HG03432 (cell line): ENCODE results near the gene GNA15.
"Not testable (repeated sequence)": the region's sequence is repeated elsewhere in the genome, so short reads cannot be mapped to it uniquely, and the experiment has no call there.

Source experiments
- ATAC-seq: cut with Tn5 transposase; IDR thresholded peaks from one replicate; pipeline ENCODE4 v1.9.1; 2021; ENCODE audit warnings: mild to moderate bottlenecking, moderate library complexity; ENCODE audit not compliant: unreplicated experiment

Gene GNA15

DNA sequence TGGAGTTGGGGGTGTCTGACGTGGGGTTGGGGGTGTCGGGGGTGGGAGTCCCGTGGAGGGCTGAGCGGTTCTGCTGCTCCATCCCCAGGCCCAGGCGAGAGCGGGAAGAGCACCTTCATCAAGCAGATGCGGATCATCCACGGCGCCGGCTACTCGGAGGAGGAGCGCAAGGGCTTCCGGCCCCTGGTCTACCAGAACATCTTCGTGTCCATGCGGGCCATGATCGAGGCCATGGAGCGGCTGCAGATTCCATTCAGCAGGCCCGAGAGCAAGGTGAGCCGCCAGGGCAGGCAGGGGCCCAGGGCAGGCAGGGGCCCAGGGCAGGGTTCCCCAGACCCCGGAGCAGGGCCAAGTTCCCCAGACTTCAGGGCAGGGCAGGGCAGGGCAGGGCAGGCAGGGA, 12.7 kb downstream of the GNA15 start:
- ATAC-seq: no peak

DNA sequence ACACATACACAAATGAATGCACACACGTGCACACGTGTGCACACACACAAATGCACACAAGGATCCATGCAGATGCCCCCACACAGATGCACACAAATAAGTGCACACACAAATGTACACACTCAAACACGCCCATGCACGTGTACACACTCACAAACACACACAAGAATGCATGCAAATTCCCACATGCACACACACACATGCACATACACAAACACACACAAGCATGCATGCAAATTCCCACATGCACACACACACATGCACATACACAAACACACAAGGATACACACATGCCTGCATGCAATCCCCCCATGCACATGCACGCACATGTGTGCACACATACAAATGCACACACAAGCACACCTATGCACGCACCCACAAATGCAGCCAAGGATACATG, 13.3 kb downstream of the GNA15 start:
- no peak for ATAC-seq

DNA sequence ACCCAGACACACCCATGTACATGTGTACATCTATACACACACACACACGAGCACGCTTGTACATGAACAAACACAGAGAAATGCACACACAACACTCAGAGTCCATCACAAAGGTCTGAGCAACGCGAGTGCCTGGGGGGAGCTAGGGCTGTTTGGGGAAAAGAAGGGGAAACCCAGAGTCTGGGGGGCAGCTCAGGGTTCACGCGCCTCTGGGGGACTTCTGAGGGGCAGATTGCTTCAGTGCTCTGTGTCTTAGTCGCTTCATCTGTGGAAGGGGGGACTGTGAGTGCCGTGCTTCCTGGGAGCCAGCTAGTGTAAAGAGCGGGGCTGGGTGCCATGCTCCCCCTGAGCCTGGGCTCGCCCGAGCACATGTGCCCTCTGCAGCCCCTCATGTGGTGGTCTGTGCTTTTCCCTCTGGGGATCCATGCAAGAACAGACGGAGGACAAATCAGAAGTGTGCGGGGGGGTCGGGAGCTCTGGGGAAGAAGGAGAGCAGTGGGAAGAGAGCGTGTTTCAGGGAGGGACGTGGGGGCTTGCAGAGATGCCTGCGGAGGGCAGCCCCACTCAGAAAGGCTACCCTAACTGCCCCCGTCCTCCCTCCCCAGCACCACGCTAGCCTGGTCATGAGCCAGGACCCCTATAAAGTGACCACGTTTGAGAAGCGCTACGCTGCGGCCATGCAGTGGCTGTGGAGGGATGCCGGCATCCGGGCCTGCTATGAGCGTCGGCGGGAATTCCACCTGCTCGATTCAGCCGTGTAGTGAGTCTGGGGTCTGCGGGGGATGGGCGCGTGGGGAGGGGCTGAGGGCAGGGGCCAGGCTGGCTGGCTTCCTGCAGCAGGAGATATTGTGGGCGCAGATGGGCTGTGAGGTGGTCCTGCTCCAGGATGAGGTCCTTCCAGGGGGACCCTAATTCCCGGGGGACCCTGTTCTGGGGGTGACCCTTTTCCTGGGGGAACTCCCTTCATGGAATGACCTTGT, 14.0 kb downstream of the GNA15 start:
- no peak for ATAC-seq

DNA sequence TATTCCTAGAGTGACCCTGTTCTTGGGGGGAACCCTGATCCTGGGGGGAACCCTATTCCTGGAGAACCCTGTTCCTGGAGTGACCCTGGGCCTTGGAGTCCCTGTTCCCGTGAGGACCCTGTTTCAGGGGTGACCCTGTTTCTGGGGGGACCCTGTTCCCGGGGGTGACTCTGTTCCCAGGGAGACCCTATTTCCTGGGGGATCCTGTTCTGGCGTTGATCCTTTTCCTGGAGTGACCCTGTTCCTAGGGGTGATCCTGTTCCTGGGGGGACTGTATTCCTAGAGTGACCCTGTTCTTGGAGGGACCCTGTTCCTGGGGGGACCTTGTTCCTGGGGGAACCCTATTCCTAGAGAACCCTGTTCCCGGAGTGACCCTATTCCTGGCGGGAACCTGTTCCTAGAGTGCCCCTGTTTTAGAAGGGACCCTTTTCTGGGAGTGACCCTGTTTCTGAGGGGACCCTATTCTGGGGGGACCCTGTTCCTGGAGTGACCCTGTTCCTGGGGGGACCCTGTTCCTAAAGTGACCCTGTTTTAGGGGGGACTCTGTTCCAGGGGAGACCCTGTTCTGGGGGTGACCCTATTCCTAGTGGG, 15.0 kb downstream of the GNA15 start:
- ATAC-seq: no peak

DNA sequence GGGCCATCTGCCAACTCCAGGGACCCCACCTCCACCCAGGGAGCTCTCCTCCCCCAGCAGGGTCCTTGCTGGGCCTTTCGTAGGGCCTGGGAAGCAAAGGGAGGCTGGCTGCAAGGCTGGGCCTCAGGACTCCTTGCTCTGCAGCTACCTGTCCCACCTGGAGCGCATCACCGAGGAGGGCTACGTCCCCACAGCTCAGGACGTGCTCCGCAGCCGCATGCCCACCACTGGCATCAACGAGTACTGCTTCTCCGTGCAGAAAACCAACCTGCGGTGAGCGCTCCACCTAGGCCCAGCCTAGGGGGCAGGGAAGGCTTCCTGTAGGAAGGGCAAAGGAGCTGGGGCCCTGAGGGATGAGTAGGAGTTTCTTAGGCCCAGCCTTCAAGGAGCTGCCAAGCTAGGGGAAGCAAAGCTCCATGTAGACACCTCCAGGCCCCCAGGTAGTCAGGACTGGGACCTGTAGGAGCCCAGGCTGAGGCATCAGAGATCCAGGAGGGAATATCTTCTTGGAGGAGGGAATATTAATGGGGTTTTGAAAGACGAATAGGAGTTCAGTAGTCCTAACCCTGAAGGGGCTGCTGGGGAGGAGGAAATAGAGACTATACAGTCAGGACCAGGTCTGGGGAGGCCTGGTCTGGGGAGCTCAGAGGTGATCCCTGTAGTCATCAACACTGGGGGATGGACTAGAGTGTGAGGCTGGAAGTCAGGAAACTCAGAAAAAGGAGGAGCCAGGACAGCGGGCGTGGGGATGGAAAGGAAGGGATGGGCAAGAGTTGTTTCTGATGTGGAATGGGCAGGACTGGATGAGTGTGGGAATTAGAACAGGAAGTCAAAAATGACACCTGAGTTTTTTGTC, 16.0 kb downstream of the GNA15 start:
- no peak for ATAC-seq

DNA sequence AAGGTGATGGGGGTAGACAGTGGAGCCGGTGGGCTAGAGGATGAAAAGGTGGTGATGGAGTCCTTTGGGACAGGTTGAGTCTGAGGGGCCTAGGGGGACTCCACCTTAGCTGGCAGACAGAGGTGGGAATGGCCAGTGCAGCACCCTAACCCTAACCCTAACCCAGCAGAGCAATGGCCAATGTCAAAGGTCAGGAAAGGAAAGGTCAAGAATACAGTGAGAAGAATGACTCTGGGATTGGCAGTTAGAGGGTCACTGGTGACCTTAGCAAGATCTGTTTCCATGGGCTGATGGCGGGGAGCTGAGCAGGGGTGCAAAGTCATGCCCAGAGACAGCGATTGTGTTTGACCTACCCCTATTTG, 16.6 kb downstream of the GNA15 start:
- ATAC-seq: no peak

DNA sequence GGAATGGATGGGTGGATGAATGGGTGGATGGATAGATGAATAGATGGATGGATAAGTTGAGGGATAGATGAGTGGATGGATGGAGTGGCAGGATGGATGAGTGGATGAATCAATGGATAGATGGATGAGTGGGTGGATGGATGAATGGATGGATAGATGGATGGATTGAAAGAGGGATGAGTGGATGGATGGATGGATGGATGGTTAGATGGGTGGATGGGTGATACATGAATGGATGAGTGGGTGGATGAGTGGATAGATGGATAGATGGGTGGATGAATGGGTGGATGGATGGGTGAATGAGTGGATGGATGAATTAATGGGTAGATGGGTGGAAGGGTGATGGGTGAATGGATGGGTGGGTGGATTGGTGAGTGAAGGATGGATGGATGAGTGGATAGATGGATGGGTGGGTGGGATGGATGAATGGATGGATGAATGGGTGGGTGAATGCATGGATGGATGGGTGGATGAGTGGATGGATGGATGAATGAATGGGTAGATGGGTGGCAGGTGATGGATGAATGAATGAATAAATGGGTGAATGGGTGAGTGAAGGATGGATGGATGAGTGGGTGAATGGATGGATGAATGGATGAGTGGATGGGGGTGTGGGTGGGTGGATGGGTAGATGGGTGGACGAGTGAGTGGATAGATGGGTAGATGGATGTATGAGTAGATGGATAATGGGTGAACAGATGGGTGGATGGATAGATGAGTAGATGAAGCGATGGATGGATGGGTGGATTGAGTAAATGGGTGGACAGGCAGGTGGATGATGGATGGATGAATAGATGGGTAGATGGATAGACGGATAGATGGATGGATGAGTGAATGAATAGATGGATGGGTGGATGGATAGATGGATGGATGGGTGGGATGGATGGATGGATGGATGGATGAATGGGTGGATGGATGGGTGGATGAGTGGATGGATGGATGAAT, 17.7 kb downstream of the GNA15 start:
- no peak for ATAC-seq

DNA sequence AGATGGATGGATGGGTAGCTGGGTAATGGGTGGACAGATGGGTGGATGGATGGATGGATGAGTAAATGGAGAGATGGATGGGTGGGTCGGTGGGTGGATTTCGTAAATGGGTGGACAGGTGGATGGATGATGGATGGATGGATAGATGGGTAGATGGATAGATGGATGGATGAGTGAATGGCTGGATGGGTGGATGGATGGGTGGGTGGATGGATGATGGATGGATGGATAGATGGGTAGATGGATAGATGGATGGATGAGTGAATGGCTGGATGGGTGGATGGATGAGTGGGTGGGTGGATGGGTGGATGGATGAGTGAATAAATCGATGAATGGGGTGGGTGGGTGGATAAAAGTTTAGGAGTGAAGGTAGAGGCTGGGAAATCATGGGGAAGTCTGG, 18.6 kb downstream of the GNA15 start:
- ATAC-seq: not testable (repeated sequence)

DNA sequence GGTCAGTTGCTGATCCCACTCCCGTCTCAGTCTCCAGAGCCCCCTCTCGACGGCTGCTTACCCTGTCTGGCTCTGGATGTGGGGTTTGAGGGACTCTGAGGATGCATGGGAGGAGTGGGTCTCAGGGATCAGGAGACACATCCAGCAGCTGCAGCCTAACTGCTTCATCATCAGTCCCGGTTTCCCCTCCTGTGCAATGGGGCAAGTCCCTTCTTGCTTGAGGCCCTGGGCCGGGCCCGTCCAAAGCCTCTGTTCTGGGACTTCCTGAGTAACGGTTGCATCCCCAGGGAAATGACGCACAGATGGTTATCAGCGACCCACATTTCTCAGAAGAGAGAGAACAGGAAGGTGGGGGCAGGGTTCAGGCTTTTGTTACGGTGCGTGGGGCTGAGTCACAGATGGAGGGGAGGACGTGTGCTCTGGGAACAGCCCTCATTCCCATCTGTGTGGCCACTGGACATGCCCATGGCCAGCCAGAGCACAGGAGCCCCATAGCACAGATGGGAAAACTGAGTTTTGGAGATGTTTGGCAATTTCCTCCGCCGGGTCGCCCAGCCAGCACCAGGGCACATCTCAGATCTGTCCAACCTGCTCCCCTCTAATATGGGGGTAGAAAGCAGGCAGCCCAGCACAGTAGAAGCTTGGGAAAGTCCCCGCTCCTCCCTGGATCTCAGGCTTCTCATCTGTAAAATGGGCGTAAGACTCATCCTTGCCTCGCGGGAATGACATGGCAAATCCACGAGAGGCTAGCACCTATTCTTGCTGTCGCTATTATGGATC, 19.3 kb downstream of the GNA15 start:
- peak; percentile 73 for ATAC-seq

DNA sequence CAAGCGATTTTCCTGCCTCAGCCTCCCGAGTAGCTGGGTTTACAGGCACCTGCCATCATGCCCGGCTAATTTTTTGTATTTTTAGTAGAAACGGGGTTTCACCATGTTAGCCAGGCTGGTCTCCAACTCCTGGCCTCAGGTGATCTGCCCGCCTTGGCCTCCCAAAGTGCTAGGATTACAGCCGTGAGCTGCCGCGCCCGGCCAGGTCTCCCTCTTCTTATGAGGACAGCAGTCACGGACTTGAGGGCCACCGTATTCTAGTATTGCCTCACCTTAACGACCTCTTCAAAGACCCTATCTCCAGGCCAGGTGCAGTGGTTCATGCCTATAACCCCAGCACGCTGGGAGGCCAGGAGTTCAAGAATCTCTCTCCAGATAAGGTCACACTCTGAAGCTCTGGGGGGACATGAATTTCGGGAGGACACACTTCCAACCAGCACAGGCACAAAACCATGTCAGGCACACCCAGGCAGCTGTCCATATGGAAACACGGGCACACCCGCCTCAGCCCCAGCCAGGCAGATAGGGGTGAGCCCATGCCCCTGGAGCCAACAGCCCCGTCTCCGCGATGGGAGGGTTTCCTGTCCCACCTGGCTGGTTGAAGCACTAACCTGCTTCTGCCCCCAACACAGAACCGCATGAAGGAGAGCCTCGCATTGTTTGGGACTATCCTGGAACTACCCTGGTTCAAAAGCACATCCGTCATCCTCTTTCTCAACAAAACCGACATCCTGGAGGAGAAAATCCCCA, 21.4 kb downstream of the GNA15 start:
- no peak for ATAC-seq

DNA sequence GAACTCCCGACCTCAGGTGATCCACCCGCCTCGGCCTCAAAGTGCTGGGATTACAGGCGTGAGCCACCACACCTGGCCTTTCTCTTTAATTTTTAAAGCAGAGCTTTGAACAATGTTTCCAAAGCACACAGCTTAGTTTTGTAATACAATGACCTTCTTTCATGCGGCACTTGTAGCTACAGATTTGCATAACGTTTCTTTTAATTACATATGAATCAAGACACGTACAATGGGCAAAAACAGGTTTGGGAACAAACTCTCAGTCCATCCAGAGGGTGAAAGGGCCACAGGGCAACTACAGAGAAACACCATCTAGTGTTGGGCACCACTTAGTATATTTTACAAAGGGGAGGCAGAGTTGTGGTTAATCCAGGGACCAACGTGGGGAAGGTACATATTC, 23.7 kb downstream of the GNA15 start:
- ATAC-seq: no peak

DNA sequence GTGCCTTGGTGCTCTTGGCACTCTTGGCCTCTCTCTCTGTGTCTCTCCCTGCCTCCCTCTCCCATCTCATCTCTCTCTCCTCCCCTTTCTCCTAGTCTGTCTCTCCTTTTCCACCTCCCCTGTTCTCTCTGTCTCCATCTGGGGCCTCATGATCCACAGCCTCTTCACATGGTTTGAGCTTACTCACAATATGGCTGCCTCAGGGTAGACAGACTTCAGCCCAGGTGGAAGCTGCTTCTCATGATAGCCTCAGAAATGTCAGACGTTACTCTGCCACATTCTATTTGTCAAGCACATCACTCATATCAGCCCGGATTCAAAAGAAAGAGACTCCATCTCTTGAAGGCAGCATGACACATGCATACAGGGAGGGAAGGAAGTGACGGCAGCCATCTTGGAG, 24.4 kb downstream of the GNA15 start:
- no peak for ATAC-seq

DNA sequence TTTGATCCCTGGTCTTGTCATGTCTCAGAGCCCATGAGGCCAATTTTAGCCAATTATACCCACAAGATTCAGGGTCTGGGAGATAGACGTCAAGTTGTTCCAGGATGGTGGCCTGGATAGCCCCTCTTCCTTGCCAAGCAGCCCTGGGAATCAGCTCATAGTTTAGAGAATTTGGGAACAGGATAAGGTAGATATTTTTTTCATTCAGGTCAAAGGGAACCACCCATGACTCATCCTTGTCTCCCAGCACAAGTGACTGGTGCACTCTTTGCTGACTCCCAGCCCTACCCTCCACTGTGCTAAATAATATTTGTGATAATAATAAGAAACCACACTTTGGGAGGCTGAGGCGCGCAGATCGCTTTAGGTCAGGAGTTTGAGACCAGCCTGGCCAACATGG, 25.6 kb downstream of the GNA15 start:
- ATAC-seq: no peak

DNA sequence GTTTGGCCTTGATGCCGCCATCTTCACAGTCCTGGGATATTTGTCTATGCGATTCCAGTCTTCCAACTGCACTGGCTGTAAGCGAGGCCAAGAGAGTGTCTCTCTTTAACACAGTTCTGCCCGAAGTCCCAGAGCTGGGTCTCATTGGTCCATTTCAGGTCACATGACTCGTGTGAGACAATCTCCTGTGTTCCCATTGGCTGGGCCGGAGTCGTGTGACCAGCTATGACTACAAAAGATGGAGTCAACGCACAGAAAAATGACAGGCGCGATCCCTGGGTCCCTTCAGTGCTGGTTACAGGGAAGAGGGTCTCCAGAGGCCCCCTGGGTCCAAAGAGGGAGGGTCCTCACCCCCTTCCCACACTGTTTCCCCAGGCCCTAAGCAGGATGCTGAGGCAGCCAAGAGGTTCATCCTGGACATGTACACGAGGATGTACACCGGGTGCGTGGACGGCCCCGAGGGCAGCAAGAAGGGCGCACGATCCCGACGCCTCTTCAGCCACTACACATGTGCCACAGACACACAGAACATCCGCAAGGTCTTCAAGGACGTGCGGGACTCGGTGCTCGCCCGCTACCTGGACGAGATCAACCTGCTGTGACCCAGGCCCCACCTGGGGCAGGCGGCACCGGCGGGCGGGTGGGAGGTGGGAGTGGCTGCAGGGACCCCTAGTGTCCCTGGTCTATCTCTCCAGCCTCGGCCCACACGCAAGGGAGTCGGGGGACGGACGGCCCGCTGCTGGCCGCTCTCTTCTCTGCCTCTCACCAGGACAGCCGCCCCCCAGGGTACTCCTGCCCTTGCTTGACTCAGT, 26.8 kb downstream of the GNA15 start:
- no peak for ATAC-seq

DNA sequence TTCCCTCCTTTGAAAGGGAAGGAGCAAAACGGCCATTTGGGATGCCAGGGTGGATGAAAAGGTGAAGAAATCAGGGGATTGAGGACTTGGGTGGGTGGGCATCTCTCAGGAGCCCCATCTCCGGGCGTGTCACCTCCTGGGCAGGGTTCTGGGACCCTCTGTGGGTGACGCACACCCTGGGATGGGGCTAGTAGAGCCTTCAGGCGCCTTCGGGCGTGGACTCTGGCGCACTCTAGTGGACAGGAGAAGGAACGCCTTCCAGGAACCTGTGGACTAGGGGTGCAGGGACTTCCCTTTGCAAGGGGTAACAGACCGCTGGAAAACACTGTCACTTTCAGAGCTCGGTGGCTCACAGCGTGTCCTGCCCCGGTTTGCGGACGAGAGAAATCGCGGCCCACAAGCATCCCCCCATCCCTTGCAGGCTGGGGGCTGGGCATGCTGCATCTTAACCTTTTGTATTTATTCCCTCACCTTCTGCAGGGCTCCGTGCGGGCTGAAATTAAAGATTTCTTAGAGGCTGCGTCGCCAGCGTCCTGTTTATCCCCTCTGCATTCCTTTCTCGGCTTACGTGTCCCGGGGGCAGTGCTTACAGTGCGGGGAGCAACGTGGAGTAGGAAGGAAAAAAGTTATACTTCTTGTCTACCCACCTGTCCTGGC, 27.5 kb downstream of the GNA15 start:
- ATAC-seq: no peak

DNA sequence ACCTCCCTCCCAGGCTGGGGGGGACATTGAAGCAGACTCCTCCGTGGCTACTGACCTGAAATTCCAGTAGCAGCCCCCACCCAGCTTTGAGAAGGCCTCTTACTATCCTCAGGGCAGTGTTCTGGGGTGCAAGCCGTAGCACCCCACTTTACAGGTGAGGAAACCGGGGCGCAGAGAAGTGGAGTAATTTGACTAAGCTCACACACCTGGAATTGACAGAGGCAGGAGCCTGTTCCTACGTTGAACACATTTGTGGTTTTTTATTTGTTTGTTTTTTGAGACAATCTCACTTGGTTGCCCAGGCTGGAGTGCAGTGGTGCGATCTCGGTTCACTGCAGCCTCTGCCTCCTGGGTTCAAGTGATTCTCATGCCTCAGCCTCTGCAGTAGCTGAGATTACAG, 28.1 kb downstream of the GNA15 start:
- ATAC-seq: no peak

DNA sequence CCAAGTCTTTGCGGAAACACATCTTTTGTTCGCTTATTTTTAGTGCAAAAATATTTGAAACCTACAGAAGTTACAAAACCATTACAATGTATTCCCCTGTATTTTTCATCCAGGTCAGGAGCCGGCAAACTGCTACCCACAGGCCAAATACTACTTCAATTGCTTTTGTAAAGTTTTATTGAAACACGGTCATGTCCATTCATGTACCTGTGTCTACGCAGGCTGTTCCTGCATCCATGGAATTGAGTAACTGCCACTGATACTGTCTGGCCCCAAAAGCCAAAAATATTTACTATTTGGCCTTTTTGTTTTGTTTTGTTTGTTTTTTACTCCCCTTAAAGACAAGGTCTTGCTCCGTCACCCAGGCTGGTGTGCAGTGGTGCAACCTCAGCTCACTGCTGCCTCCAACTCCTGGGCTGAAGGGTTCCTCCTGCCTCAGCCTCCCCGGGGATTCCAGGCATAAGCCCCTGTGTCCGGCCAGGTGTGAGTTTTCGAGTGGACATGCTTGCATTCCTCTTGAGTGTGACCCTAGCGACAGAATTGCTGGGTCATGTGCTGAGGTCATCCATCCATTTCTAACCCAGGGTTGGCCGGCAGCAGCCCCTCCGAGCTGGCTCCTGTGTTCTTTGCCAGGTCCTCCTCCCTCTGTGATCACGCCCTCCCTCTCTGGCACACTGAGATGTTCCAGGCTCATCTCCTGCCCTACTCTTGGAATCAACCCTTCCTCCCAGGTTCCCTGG, 31.9 kb downstream of the GNA15 start:
- ATAC-seq: no peak
